SK-N-SH treated with all-trans-retinoic acid at 6 μM for 48 hours (cell line): ENCODE measurements around the gene URB2.

Source experiments
- GLIS3 ChIP-seq: fragments of 250-450 bp; sonication (Bioruptor Pico); IDR thresholded peaks from 2 replicates; pipeline ENCODE4 v1.5.0; 2020; ENCODE audit warnings: mild to moderate bottlenecking, moderate library complexity
- TCF4 ChIP-seq: fragments of 250-450 bp; sonication (Bioruptor Pico); IDR thresholded peaks from 2 replicates; pipeline ENCODE4 v1.8.0; 2021; ENCODE audit warnings: mild to moderate bottlenecking, moderate library complexity, borderline replicate concordance
- ZNF8 ChIP-seq: fragments of 450-650 bp; formaldehyde crosslinking; IDR thresholded peaks from 2 replicates; pipeline ENCODE4 v1.5.0; 2020; ENCODE audit warnings: mild to moderate bottlenecking, moderate library complexity

GRCh38 chr1:229672246-229672645, 46.2 kb downstream of the URB2 start:
- no peak for TF ChIP-seq ZNF8 (CRISPR knock-in tag)
- no peak for TF ChIP-seq GLIS3 (CRISPR knock-in tag)
- no peak for TF ChIP-seq TCF4
